WI38 (cell line): ENCODE data around the gene DCDC2.
"Not testable (repeated sequence)": the region's sequence is repeated elsewhere in the genome, so short reads cannot be mapped to it uniquely, and the experiment has no call there.

Experiments
- H3K4me3 ChIP-seq: 2 replicates; pipeline ENCODE4 v1.5.1; 2011; ENCODE audit warnings: low read depth, mild to moderate bottlenecking, control low read depth, low read length
- TF ChIP-seq, protein P1 (sequence below): IDR thresholded peaks from 2 replicates; pipeline ENCODE4 v1.5.1; 2012; ENCODE audit warnings: low read depth, mild to moderate bottlenecking, control low read depth, low read length

Gene DCDC2

DNA sequence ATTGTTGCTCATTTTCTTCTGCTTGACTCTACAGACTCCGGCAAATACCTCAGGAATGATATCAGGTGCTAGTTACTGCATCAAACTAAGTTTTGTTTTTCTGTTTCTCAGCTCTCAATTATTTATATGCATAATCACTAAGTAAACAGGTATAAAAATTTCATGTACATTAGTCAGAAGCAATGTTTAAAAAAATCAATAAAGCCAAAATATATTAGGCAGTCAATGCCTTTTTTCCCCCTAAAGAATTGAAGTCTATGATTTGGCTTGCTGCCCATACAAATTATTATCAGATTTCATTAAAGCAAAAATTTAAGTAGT is 24.3 kb upstream of the DCDC2 start:
- H3K4me3 ChIP-seq = no peak overlapping the region
- TF ChIP-seq, protein P1, sequence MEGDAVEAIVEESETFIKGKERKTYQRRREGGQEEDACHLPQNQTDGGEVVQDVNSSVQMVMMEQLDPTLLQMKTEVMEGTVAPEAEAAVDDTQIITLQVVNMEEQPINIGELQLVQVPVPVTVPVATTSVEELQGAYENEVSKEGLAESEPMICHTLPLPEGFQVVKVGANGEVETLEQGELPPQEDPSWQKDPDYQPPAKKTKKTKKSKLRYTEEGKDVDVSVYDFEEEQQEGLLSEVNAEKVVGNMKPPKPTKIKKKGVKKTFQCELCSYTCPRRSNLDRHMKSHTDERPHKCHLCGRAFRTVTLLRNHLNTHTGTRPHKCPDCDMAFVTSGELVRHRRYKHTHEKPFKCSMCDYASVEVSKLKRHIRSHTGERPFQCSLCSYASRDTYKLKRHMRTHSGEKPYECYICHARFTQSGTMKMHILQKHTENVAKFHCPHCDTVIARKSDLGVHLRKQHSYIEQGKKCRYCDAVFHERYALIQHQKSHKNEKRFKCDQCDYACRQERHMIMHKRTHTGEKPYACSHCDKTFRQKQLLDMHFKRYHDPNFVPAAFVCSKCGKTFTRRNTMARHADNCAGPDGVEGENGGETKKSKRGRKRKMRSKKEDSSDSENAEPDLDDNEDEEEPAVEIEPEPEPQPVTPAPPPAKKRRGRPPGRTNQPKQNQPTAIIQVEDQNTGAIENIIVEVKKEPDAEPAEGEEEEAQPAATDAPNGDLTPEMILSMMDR = no peak

DNA sequence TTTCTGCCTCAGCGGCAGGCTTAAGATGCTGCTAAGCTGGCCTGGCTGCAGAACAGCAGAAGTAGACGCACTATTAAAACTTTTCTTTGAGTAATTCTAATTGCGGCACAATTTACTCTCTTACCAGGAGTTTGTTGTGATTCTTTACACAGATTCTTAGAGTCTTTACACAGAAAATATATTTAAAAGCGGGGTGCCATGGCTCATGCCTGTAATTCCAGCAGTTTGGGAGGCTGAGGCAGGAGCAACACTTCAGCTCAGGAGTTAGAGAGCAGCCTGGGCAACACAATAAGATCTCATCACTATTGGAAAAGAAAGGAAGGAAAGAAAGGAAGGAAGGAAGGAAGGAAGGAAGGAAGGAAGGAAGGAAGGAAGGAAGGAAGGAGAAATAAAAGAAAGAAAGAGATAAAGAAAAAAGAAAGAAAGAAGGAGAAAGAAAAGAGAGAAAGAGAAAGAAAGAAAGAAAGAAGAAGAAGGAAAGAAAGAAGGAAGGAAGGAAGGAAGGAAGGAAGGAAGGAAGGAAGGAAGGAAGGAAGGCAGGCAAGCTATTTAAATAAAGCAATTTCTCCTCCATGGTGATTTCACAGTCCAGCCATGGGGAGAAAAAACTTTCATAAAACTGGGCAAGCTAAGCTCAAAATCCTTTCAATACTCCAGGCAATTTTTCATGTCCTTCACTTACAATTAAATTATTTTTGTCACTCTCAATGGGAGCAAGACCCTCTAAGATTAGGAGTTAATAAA is 23.8 kb upstream of the DCDC2 start:
- TF ChIP-seq, protein P1 = no peak
- no peak overlapping the region for H3K4me3 ChIP-seq

DNA sequence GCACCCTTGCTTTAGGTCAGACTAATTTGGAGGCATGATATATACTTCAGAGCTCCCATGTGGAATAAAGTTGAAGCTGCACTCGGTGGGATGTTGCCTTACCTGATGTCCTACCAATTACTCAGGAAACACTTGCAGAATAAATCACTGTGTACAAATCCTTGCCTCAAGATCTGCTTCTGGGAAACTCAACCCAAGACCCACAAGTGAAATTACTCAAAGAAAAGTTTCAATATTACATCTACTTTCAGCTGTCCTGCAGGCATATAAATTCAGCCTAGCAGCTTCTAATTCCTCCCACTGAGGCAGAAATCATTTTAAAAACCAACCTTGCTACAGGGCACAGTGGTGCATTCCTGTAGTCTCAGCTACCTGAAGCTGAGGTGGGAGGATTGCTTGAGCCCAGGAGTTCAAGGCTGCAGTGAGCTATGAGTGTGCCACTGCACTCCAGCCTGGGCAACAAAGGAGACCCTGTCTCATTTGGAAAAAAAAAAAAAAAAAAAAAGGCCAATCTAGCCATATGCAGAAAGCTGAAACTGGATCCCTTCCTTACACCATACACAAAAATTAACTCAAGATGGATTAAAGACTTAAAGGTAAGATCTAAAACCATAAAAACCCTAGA is 20.7 kb upstream of the DCDC2 start:
- H3K4me3 ChIP-seq = no peak overlapping the region
- TF ChIP-seq, protein P1 = no peak

DNA sequence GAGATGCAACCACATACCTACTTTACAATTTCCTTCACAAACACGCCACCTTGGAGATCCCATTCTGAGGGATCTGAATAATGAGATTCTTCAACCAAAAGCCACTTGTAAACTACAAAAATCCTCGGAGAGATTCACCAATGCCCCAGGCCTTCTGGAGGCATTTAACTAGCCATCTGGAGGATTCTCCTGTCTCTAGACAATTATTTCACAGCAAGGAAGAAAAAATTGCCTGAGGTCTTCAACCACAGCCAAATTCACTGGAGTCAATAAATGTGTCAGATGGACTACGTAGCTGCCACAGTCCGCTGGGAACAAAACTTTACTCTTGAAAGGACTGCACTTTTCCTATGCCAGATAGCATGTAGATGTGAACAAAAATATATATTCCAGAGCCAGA is 19.0 kb upstream of the DCDC2 start:
- no peak overlapping the region for H3K4me3 ChIP-seq
- TF ChIP-seq, protein P1 = no peak

DNA sequence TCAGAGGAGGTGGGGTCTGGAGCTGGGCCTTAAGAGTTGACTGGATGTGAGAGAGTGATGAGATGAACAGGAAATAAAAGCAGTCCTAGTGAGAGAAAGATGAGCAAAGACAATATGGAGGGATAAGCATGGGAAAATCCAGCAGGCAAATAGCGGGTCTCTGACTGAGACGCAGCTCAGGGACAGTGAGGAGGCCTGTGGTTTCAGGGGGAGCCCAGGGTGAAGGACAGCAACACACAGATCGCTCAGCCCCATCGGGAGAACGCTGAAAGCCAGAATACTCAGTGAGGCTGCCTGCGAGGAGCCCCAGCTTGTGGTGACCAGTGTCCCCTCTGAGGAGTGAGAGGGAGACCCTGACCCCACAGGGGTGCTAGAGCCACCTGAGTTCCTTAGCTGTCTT is 16.8 kb upstream of the DCDC2 start:
- H3K4me3 ChIP-seq = no peak overlapping the region
- TF ChIP-seq, protein P1 = no peak

DNA sequence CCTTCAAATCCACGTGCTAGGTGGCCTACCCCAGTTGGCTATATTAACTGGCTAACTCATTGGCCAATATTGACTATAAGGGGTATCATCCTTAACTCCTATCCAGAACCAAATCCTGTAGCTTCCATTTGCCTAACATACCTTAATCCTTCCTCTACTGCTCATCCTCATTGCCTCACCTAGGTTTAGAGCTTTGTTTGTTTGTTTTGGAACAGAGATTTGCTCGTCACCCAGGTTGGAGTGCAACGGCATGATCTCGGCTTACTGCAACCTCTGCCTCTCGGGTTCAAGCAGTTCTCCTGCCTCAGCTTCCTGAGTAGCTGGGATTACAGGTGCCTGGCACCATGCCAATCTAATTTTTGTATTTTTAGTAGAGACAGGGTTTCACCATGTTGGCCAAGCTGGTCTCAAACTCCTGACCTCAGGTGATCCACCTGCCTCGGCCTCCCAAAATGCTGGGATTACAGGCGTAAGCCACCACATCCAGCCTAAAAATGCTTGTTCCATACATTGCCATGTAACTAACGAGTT is 7.3 kb upstream of the DCDC2 start:
- not testable (repeated sequence) for H3K4me3 ChIP-seq

DNA sequence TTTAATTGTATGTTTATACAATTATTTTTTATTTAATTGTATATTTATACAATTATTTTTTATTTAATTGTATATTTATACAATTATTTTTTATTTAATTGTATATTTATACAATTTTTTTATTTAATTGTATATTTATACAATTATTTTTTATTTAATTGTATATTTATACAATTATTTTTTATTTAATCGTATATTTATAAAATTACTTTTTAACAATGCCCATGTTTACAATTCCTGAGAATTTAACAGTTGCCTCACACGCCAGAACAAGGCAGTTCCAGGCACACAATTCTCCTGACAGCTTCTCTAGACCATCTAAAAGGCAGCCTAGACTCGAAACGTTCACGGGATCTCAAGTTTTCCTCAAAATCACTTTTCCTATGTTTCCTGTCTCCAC is 4.5 kb upstream of the DCDC2 start:
- H3K4me3 ChIP-seq = not testable (repeated sequence)

DNA sequence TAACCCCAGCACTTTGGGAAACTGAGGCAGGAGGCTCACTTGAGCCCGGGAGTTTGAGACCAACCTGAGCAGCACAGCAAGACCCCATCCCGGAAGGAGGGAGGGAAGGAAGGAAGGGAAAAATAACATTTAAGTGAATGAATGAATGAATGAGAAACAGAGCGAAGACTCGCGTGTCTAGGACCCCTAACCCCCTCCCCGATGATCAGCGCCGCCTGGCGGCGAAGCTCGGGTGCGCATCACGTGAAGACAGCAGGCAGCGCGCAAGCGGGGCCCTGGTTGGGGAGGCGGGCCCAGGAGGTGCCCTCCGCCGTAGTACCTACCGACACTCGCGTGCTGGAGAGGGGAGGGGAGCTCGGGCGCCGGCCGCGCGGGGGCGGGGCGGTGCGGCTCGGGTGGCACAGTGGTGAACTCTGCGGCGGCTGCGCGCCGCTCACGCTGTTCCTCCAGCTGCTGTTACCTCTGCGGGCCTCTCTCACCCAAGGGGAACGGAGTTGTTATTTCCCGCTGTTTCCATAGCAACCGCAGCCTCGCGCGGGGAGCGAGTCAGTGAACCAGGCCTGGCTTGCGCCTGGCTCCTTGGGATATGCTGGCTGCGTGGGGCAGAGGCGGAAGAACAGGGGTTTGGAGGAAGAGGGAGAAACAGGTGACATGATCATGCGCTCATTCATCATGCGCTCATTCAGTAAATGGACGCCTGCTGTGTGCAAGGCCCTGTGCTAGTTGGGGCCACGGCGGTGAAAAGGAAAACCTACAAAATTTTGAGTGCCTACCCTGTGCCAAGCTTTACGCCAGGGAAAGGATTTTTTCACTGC is 2.0 kb upstream of the DCDC2 start:
- H3K4me3 ChIP-seq = peak overlapping the region; percentile 58
- TF ChIP-seq, protein P1 = peak; percentile 90
